H9 (cell line): ENCODE data around the gene CCSER1. TPM values are rescaled to one million over a fixed set of nuclear protein-coding genes. Genes with fewer than 3 reads are reported as not detected.

Experiments used
- DNase-seq: peaks from one replicate; pipeline ENCODE4 v3.0.0-alpha.2; 2017
- H2AFZ ChIP-seq: one replicate; pipeline ENCODE4 v1.6.1; 2013; ENCODE audit warnings: mild to moderate bottlenecking, low read length, control low read depth, moderate library complexity
- H2AK5ac ChIP-seq: 2 replicates; pipeline ENCODE4 v1.6.1; 2013; ENCODE audit warnings: low read length, control low read depth, mixed read lengths; ENCODE audit not compliant: insufficient read length
- H2BK120ac ChIP-seq: one replicate; pipeline ENCODE4 v1.6.1; 2013; ENCODE audit warnings: low read depth, mild to moderate bottlenecking, low read length, control low read depth, inconsistent platforms; ENCODE audit not compliant: poor library complexity, severe bottlenecking
- H2BK12ac ChIP-seq: 2 replicates; pipeline ENCODE4 v1.6.1; 2013; ENCODE audit warnings: low read length, control low read depth, mixed read lengths, low read depth; ENCODE audit not compliant: insufficient read length
- H2BK15ac ChIP-seq: 2 replicates; pipeline ENCODE4 v1.6.1; 2013; ENCODE audit warnings: low read depth, low read length, control low read depth
- H2BK20ac ChIP-seq: one replicate; pipeline ENCODE4 v1.6.1; 2013; ENCODE audit warnings: low read depth, mild to moderate bottlenecking, low read length, control low read depth, inconsistent platforms; ENCODE audit not compliant: poor library complexity, severe bottlenecking
- H2BK5ac ChIP-seq: 2 replicates; pipeline ENCODE4 v1.6.1; 2013; ENCODE audit warnings: low read length, control low read depth, mixed read lengths; ENCODE audit not compliant: insufficient read length
- H3K14ac ChIP-seq: 2 replicates; pipeline ENCODE4 v1.6.1; 2013; ENCODE audit warnings: low read length, control low read depth; ENCODE audit not compliant: insufficient read depth
- H3K18ac ChIP-seq: 2 replicates; pipeline ENCODE4 v1.6.1; 2013; ENCODE audit warnings: low read depth, mild to moderate bottlenecking, mixed read lengths, low read length, control low read depth; ENCODE audit not compliant: insufficient read length
- H3K23ac ChIP-seq: 2 replicates; pipeline ENCODE4 v1.6.1; 2013; ENCODE audit warnings: low read length, control low read depth, mixed read lengths, low read depth; ENCODE audit not compliant: insufficient read length
- H3K23me2 ChIP-seq: 2 replicates; pipeline ENCODE4 v1.6.1; 2013; ENCODE audit warnings: low read depth, mild to moderate bottlenecking, mixed read lengths, low read length, control low read depth; ENCODE audit not compliant: insufficient read length, poor library complexity, severe bottlenecking
- H3K27ac ChIP-seq: 2 replicates; pipeline ENCODE4 v1.5.1; 2013; ENCODE audit warnings: low read length, control low read depth, mixed read lengths, low read depth; ENCODE audit not compliant: insufficient read length
- H3K27me3 ChIP-seq: 2 replicates; pipeline ENCODE4 v1.6.1; 2013; ENCODE audit warnings: low read length, control low read depth, inconsistent platforms; ENCODE audit not compliant: insufficient read depth
- H3K4ac ChIP-seq: 2 replicates; pipeline ENCODE4 v1.6.1; 2013; ENCODE audit warnings: low read depth, mild to moderate bottlenecking, control low read depth, inconsistent platforms, low read length, moderate library complexity
- H3K4me1 ChIP-seq: 2 replicates; pipeline ENCODE4 v1.6.1; 2013; ENCODE audit warnings: low read length, control low read depth, inconsistent platforms; ENCODE audit not compliant: insufficient read depth
- H3K4me2 ChIP-seq: 2 replicates; pipeline ENCODE4 v1.6.1; 2013; ENCODE audit warnings: low read length, control low read depth, mixed read lengths; ENCODE audit not compliant: insufficient read length, insufficient read depth
- H3K56ac ChIP-seq: 2 replicates; pipeline ENCODE4 v1.6.1; 2013; ENCODE audit warnings: low read depth, mild to moderate bottlenecking, mixed read lengths, low read length, control low read depth; ENCODE audit not compliant: insufficient read length
- H3K79me1 ChIP-seq: 2 replicates; pipeline ENCODE4 v1.6.1; 2013; ENCODE audit warnings: low read depth, mild to moderate bottlenecking, moderate library complexity, low read length, control low read depth, inconsistent platforms; ENCODE audit not compliant: insufficient read depth, poor library complexity, severe bottlenecking
- H3K79me2 ChIP-seq: 2 replicates; pipeline ENCODE4 v1.6.1; 2013; ENCODE audit warnings: low read length, control low read depth, inconsistent platforms; ENCODE audit not compliant: insufficient read depth
- H3K9ac ChIP-seq: 2 replicates; pipeline ENCODE4 v1.6.1; 2013; ENCODE audit warnings: low read length, control low read depth, mixed read lengths; ENCODE audit not compliant: insufficient read length; ENCODE audit errors: extremely low read depth
- H3K9me3 ChIP-seq: one replicate; pipeline ENCODE4 v1.6.1; 2013; ENCODE audit warnings: low read depth, low read length, inconsistent platforms; ENCODE audit not compliant: control insufficient read depth
- H3T11ph ChIP-seq: one replicate; pipeline ENCODE4 v1.6.1; 2013; ENCODE audit warnings: mild to moderate bottlenecking, low read length, control low read depth, inconsistent platforms
- H4K20me1 ChIP-seq: one replicate; pipeline ENCODE4 v1.6.1; 2013; ENCODE audit not compliant: control insufficient read depth, insufficient read length, insufficient read depth
- H4K5ac ChIP-seq: 2 replicates; pipeline ENCODE4 v1.6.1; 2013; ENCODE audit warnings: low read depth, mild to moderate bottlenecking, mixed read lengths, low read length, control low read depth; ENCODE audit not compliant: insufficient read length
- H4K8ac ChIP-seq: replicated peaks from 2 replicates; pipeline ENCODE4 v1.6.1; 2013; ENCODE audit warnings: low read length, control low read depth, mixed read lengths, low read depth; ENCODE audit not compliant: insufficient read length
- H4K91ac ChIP-seq: 2 replicates; pipeline ENCODE4 v1.6.1; 2013; ENCODE audit warnings: low read depth, mild to moderate bottlenecking, moderate library complexity, mixed read lengths, low read length, control low read depth; ENCODE audit not compliant: insufficient read length
- H3K27ac Mint-ChIP-seq, 3 experiments: 2 replicates in 2 of 3; 3 replicates in 1 of 3; pipeline ENCODE4 v1.8.0; 2020 to 2021; ENCODE audit warnings: mixed read lengths in 3 of 3, mild to moderate bottlenecking in 1 of 3, moderate library complexity in 1 of 3
- H3K27me3 Mint-ChIP-seq: 2 replicates; pipeline ENCODE4 v1.8.0; 2021; ENCODE audit warnings: low read depth, mild to moderate bottlenecking, moderate library complexity, mixed read lengths
- H3K36me3 Mint-ChIP-seq, 3 experiments: 2 replicates in 2 of 3; 3 replicates in 1 of 3; pipeline ENCODE4 v1.8.0; 2020 to 2021; ENCODE audit warnings: low read depth in 3 of 3, mixed read lengths in 3 of 3; ENCODE audit not compliant: insufficient read depth in 1 of 3
- H3K4me1 Mint-ChIP-seq, 2 experiments: 2 replicates each; pipeline ENCODE4 v1.8.0; 2020; ENCODE audit warnings: mixed read lengths in 2 of 2
- H3K4me3 Mint-ChIP-seq, 2 experiments: 2 replicates in 1 of 2; 3 replicates in 1 of 2; pipeline ENCODE4 v1.8.0; 2020 to 2021; ENCODE audit warnings: mild to moderate bottlenecking in 2 of 2, mixed read lengths in 2 of 2, moderate library complexity in 1 of 2
- H3K9me3 Mint-ChIP-seq, 2 experiments: 2 replicates in 1 of 2; 3 replicates in 1 of 2; pipeline ENCODE4 v1.8.0; 2020; ENCODE audit warnings: mild to moderate bottlenecking in 2 of 2, mixed read lengths in 2 of 2, moderate library complexity in 1 of 2
- CTCF ChIP-seq: fragments of 200-600 bp; sonication (generic); conservative IDR thresholded peaks from 3 replicates; pipeline ENCODE4 v1.8.0; 2021; ENCODE audit warnings: antibody characterized with exemption, mild to moderate bottlenecking
- total RNA-seq: library from RNA; stranded (reverse); gene quantifications from 2 replicates; pipeline ENCODE4 v1.2.1, GENCODE V29; 2021

CCSER1 gene
- total RNA-seq, 1 experiment from 2014 or later: 0.37 TPM

GRCh38 chr4:90926957-90927356 is 799.8 kb downstream of the CCSER1 start:
- no peaks in the 10 kb centered on the region for H3K27me3 Mint-ChIP-seq
- Histone ChIP-seq H3K18ac (no peak overlapping the region), H2BK12ac (no peak overlapping the region), H3K4me1 (no peaks in the 10 kb centered on the region), H4K20me1 (no peaks in the 10 kb centered on the region), H3K4me2 (no peak overlapping the region), H3T11ph (no peak overlapping the region), H3K4ac (no peak overlapping the region), H2BK20ac (no peak overlapping the region), H2BK5ac (no peak overlapping the region), H2AFZ (no peak overlapping the region), H2AK5ac (no peak overlapping the region), H3K79me1 (no peaks in the 10 kb centered on the region), H4K91ac (no peak overlapping the region), H3K23me2 (no peaks in the 10 kb centered on the region), H3K23ac (no peak overlapping the region), H3K9me3 (no peaks in the 10 kb centered on the region), H4K5ac (no peak overlapping the region), H2BK15ac (no peak overlapping the region), H3K79me2 (no peaks in the 10 kb centered on the region), H3K27me3 (no peaks in the 10 kb centered on the region), H3K56ac (no peak overlapping the region), H4K8ac (no peak overlapping the region), H2BK120ac (no peak overlapping the region), H3K14ac (no peak overlapping the region), H3K9ac (no peak overlapping the region), H3K27ac (no peak overlapping the region)
- H3K27ac Mint-ChIP-seq: no peak overlapping the region
- H3K36me3 Mint-ChIP-seq: no peaks in the 10 kb centered on the region
- DNase-seq: no peak
- TF ChIP-seq CTCF: no peak
- no peaks in the 10 kb centered on the region for H3K4me1 Mint-ChIP-seq
- H3K9me3 Mint-ChIP-seq: no peaks in the 10 kb centered on the region
- no peak overlapping the region for H3K4me3 Mint-ChIP-seq
